ENCODE results near the gene TBC1D32. TPM values are rescaled to one million over a fixed set of nuclear protein-coding genes. Genes with fewer than 3 reads are reported as not detected.

Gene TBC1D32
- total RNA-seq, 4 donors from 2014 or later = 13.4 to 49.6 (median 22.6) TPM

DNA sequence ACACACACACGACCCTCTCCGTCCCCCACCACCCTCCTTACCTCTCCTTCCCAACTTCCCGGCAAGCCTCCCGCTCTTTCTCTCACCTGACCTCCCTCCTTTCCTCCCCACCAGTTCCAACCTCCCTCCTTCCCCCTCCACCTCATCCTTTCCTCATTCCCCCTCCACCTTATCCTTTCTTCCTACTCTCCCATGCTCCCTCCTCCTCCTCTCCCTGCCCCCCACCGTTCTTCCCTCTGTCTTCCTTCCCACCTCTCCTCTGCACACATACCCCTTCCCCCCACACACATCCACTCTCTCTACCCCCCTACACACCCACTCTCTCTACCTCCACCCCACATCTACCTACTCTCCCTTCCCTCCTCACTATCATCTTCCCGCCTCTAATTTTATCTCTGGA, 144.2 kb downstream of the TBC1D32 start:
- Histone ChIP-seq H3K4me1 (peaks cover 0 to 4% (median 0%) of the 10 kb centered on the region in 4 donors), H3K36me3 (no peaks in the 10 kb centered on the region), H3K27ac (no peak overlapping the region), H3K4me3 (no peak overlapping the region), H3K27me3 (no peaks in the 10 kb centered on the region), H3K9me3 (no peaks in the 10 kb centered on the region)
- WGBS, 2 donors (ENCODE audit: low coverage in 1 of 2) = 67 to 72% methylated on average over 6 of the region's 6 CpGs
- in situ Hi-C loops (cut with MboI; ENCODE audit: low pct_ligation_motif_present in 1 of 4, low pct_unique_long_range_greater_than_20kb in 1 of 4, low sequenced_read_pairs in 3 of 4) (no loop called here), intact Hi-C loops (cut with DNase I; ENCODE audit: low total_unique reads) (no loop called here)
- DNase-seq = no peak
- TF ChIP-seq, protein P1, sequence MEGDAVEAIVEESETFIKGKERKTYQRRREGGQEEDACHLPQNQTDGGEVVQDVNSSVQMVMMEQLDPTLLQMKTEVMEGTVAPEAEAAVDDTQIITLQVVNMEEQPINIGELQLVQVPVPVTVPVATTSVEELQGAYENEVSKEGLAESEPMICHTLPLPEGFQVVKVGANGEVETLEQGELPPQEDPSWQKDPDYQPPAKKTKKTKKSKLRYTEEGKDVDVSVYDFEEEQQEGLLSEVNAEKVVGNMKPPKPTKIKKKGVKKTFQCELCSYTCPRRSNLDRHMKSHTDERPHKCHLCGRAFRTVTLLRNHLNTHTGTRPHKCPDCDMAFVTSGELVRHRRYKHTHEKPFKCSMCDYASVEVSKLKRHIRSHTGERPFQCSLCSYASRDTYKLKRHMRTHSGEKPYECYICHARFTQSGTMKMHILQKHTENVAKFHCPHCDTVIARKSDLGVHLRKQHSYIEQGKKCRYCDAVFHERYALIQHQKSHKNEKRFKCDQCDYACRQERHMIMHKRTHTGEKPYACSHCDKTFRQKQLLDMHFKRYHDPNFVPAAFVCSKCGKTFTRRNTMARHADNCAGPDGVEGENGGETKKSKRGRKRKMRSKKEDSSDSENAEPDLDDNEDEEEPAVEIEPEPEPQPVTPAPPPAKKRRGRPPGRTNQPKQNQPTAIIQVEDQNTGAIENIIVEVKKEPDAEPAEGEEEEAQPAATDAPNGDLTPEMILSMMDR (IDR thresholded peaks at IDR 0.05) = no peak
- TF ChIP-seq EP300 (IDR thresholded peaks at IDR 0.05; ENCODE audit: low read depth) (no peak), POLR2A (IDR thresholded peaks at IDR 0.05) (no peak), POLR2AphosphoS5 (IDR thresholded peaks at IDR 0.05) (no peak)

- no peak overlapping the region for H3K27ac ChIP-seq
- TF ChIP-seq POLR2AphosphoS5 (IDR thresholded peaks at IDR 0.05) = no peak
- TF ChIP-seq, protein P1 (IDR thresholded peaks at IDR 0.05) = no peak
- intact Hi-C loops (cut with DNase I; ENCODE audit: low total_unique reads) = no loop called here
Measured at GRCh38 chr6:121188356-121188755, 145.9 kb downstream of the TBC1D32 start.

DNA sequence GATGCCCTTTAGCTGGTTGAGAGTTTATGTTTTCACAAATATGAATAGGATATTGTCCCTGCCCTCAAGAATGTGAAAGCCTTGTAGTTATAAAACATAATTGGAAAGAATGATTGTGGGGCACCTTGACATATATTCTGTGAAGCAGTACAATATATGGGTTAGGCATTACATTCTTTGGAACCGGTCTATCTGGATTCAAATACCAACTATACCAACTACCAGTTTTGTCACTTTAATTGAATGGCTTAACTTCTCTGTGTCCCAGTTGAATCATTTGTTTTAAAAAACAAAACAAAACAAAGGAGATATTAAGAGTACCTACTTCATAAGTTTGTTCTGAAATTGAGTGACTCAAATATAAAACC, 146.5 kb downstream of the TBC1D32 start:
- H3K4me1 ChIP-seq = peaks cover 0 to 19% (median 6%) of the 10 kb centered on the region in 4 donors
- peak in 1 of 3 donors; percentile 35 for TF ChIP-seq POLR2AphosphoS5 (IDR thresholded peaks at IDR 0.05)
- no peak for TF ChIP-seq EP300 (IDR thresholded peaks at IDR 0.05; ENCODE audit: low read depth)
- TF ChIP-seq POLR2A (IDR thresholded peaks at IDR 0.05) = no peak
- TF ChIP-seq, protein P1 (IDR thresholded peaks at IDR 0.05) = no peak
- in situ Hi-C loops (cut with MboI; ENCODE audit: low pct_ligation_motif_present in 1 of 4, low pct_unique_long_range_greater_than_20kb in 1 of 4, low sequenced_read_pairs in 3 of 4) (no loop called here), intact Hi-C loops (cut with DNase I; ENCODE audit: low total_unique reads) (no loop called here)
- H3K36me3 ChIP-seq = no peaks in the 10 kb centered on the region
- H3K4me3 ChIP-seq = no peak overlapping the region
- 57 to 69% methylated on average over 1 of the region's 1 CpG for WGBS, 2 donors (ENCODE audit: low coverage in 1 of 2)
- no peak overlapping the region for H3K27ac ChIP-seq
- H3K9me3 ChIP-seq = no peaks in the 10 kb centered on the region
- no peaks in the 10 kb centered on the region for H3K27me3 ChIP-seq
- no peak for DNase-seq

More at GRCh38 chr6:121188356-121188755, 145.9 kb downstream of the TBC1D32 start:
- DNase-seq = no peak
- Histone ChIP-seq H3K27me3 (no peaks in the 10 kb centered on the region), H3K9me3 (no peaks in the 10 kb centered on the region), H3K4me1 (peaks cover 0 to 15% (median 4%) of the 10 kb centered on the region in 4 donors), H3K36me3 (no peaks in the 10 kb centered on the region), H3K4me3 (no peak overlapping the region)
- in situ Hi-C loops (cut with MboI; ENCODE audit: low pct_ligation_motif_present in 1 of 4, low pct_unique_long_range_greater_than_20kb in 1 of 4, low sequenced_read_pairs in 3 of 4) = no loop called here
- 61 to 67% methylated on average over 1 of the region's 1 CpG for WGBS, 2 donors (ENCODE audit: low coverage in 1 of 2)

- no peak for DNase-seq
- no peak overlapping the region for H3K27ac ChIP-seq
- no peaks in the 10 kb centered on the region for H3K36me3 ChIP-seq
- H3K9me3 ChIP-seq = no peaks in the 10 kb centered on the region
- in situ Hi-C loops (cut with MboI; ENCODE audit: low pct_ligation_motif_present in 1 of 4, low pct_unique_long_range_greater_than_20kb in 1 of 4, low sequenced_read_pairs in 3 of 4) (no loop called here), intact Hi-C loops (cut with DNase I; ENCODE audit: low total_unique reads) (no loop called here)
- H3K4me1 ChIP-seq = peaks cover 0 to 19% (median 6%) of the 10 kb centered on the region in 4 donors
- no peak overlapping the region for H3K4me3 ChIP-seq
- 85 to 93% methylated on average over 1 of the region's 1 CpG for WGBS, 2 donors (ENCODE audit: low coverage in 1 of 2)
- H3K27me3 ChIP-seq = no peaks in the 10 kb centered on the region
- TF ChIP-seq POLR2A (IDR thresholded peaks at IDR 0.05) (no peak), EP300 (IDR thresholded peaks at IDR 0.05; ENCODE audit: low read depth) (no peak), POLR2AphosphoS5 (IDR thresholded peaks at IDR 0.05) (no peak)
- TF ChIP-seq, protein P1 (IDR thresholded peaks at IDR 0.05) = no peak
Measured at GRCh38 chr6:121187200-121187832, 147.0 kb downstream of the TBC1D32 start.
